IMR-90 (cell line): Measurements from ENCODE around the gene PIGH. TPM values are rescaled to one million over a fixed set of nuclear protein-coding genes. Genes with fewer than 3 reads are reported as not detected.

ENCODE experiments used
- ATAC-seq: fragments of 200-7000 bp; cut with Tn5 transposase; 2 replicates; pipeline ENCODE4 v1.9.1; 2020; ENCODE audit warnings: low read depth, mild to moderate bottlenecking, moderate library complexity
- BruUV-seq: library from RNA; stranded (reverse); fragments of 400-500 nt; replicated peaks from 2 replicates; lab custom pipeline; 2021; lab: Mats Ljungman, UMichigan
- CTCF ChIA-PET: fragments of 300-600 bp; formaldehyde crosslinking; extraction: SDS; loops from one replicate; lab custom pipeline; 2021; ENCODE audit warnings: antibody characterized with exemption; lab: Yijun Ruan, JAX
- POLR2A ChIA-PET: fragments of 300-600 bp; sonication (Branson Sonifier 250); formaldehyde crosslinking; loops from one replicate; lab custom pipeline; 2022; ENCODE audit warnings: antibody characterized with exemption; ENCODE audit not compliant: unreplicated experiment; lab: Charles Lee
- DNase-seq: peaks from one replicate; pipeline ENCODE4 v3.0.0; 2013
- H2AFZ ChIP-seq: replicated peaks from 2 replicates; pipeline ENCODE3; 2013; ENCODE audit warnings: low read length, mild to moderate bottlenecking; ENCODE audit not compliant: poor library complexity
- H2AK5ac ChIP-seq: 2 replicates; pipeline ENCODE4 v1.6.1; 2013; ENCODE audit warnings: low read depth, low read length, inconsistent platforms
- H2AK9ac ChIP-seq: replicated peaks from 2 replicates; pipeline ENCODE3; 2013; ENCODE audit warnings: mild to moderate bottlenecking, low read depth, low read length, moderate library complexity; ENCODE audit not compliant: poor library complexity
- H2BK120ac ChIP-seq: 2 replicates; pipeline ENCODE4 v1.6.1; 2013; ENCODE audit warnings: low read depth, low read length, inconsistent platforms
- H2BK15ac ChIP-seq: 3 replicates; pipeline ENCODE4 v1.6.1; 2013; ENCODE audit warnings: low read depth, low read length, inconsistent platforms
- H2BK20ac ChIP-seq: 2 replicates; pipeline ENCODE4 v1.6.1; 2013; ENCODE audit warnings: low read depth, mild to moderate bottlenecking, inconsistent platforms, low read length, moderate library complexity
- H2BK5ac ChIP-seq: 2 replicates; pipeline ENCODE4 v1.6.1; 2013; ENCODE audit warnings: mild to moderate bottlenecking, low read depth, low read length, inconsistent platforms; ENCODE audit not compliant: poor library complexity, severe bottlenecking
- H3K14ac ChIP-seq: replicated peaks from 2 replicates; pipeline ENCODE4 v1.6.1; 2013; ENCODE audit warnings: low read depth, low read length, inconsistent platforms
- H3K18ac ChIP-seq: 2 replicates; pipeline ENCODE4 v1.6.1; 2013; ENCODE audit warnings: low read depth, low read length, control low read depth
- H3K23ac ChIP-seq: 2 replicates; pipeline ENCODE4 v1.6.1; 2013; ENCODE audit warnings: low read depth, low read length, inconsistent platforms
- H3K27ac ChIP-seq: 2 replicates; pipeline ENCODE4 v1.5.1; 2013; ENCODE audit warnings: mild to moderate bottlenecking, control low read depth, low read length; ENCODE audit not compliant: insufficient read depth
- H3K27me3 ChIP-seq: 2 replicates; pipeline ENCODE4 v1.6.1; 2013; ENCODE audit warnings: low read length; ENCODE audit not compliant: control insufficient read depth, insufficient read depth
- H3K36me3 ChIP-seq: 2 replicates; pipeline ENCODE4 v1.6.1; 2013; ENCODE audit warnings: low read length, mixed read lengths; ENCODE audit not compliant: control insufficient read depth, insufficient read depth
- H3K4ac ChIP-seq: 2 replicates; pipeline ENCODE4 v1.6.1; 2013; ENCODE audit warnings: low read depth, low read length, inconsistent platforms
- H3K4me1 ChIP-seq: 2 replicates; pipeline ENCODE4 v1.6.1; 2013; ENCODE audit warnings: low read length, mixed read lengths; ENCODE audit not compliant: control insufficient read depth, insufficient read depth
- H3K4me2 ChIP-seq: 2 replicates; pipeline ENCODE4 v1.6.1; 2013; ENCODE audit warnings: low read depth, mild to moderate bottlenecking, control low read depth, low read length, moderate library complexity
- H3K4me3 ChIP-seq: 2 replicates; pipeline ENCODE4 v1.5.1; 2013; ENCODE audit warnings: low read depth, mild to moderate bottlenecking, control low read depth, low read length, moderate library complexity; ENCODE audit not compliant: insufficient read depth
- H3K56ac ChIP-seq: 2 replicates; pipeline ENCODE4 v1.6.1; 2013; ENCODE audit warnings: low read length, inconsistent platforms; ENCODE audit not compliant: insufficient read depth; ENCODE audit errors: extremely low read depth
- H3K79me1 ChIP-seq, 2 experiments: 2 replicates each; pipeline ENCODE4 v1.6.1; 2013; ENCODE audit warnings: low read length in 2 of 2, inconsistent platforms in 1 of 2, low read depth in 1 of 2
- H3K9ac ChIP-seq: 2 replicates; pipeline ENCODE4 v1.6.1; 2013; ENCODE audit warnings: low read depth, low read length, control low read depth
- H3K9me1 ChIP-seq: 2 replicates; pipeline ENCODE4 v1.6.1; 2013; ENCODE audit warnings: low read length, inconsistent platforms; ENCODE audit not compliant: insufficient read depth
- H3K9me3 ChIP-seq: 2 replicates; pipeline ENCODE4 v1.6.1; 2013; ENCODE audit warnings: low read length; ENCODE audit not compliant: control insufficient read depth, insufficient read depth
- H4K20me1 ChIP-seq: 2 replicates; pipeline ENCODE4 v1.6.1; 2013; ENCODE audit warnings: low read length, inconsistent platforms; ENCODE audit not compliant: insufficient read depth
- H4K5ac ChIP-seq: 2 replicates; pipeline ENCODE4 v1.6.1; 2013; ENCODE audit warnings: mild to moderate bottlenecking, low read depth, low read length, control low read depth
- H4K8ac ChIP-seq, 2 experiments: 2 replicates each; pipeline ENCODE4 v1.6.1; 2013; ENCODE audit warnings: low read depth in 2 of 2, low read length in 2 of 2, control low read depth in 1 of 2, inconsistent platforms in 1 of 2
- H4K91ac ChIP-seq: 2 replicates; pipeline ENCODE4 v1.6.1; 2013; ENCODE audit warnings: low read depth, low read length, inconsistent platforms; ENCODE audit not compliant: insufficient read depth
- CHD1 ChIP-seq: IDR thresholded peaks from 2 replicates; pipeline ENCODE4 v1.6.1; 2012; ENCODE audit warnings: low read depth, low read length, improper control_type of control experiment
- ELK1 ChIP-seq: fragments of 150-350 bp; IDR thresholded peaks from 2 replicates; pipeline ENCODE4 v1.6.1; 2016; ENCODE audit warnings: low read depth, mild to moderate bottlenecking, low read length, moderate library complexity, borderline replicate concordance
- FOS ChIP-seq: fragments of 150-350 bp; IDR thresholded peaks from 2 replicates; pipeline ENCODE4 v1.6.1; 2016; ENCODE audit warnings: low read depth, low read length
- MAFK ChIP-seq: IDR thresholded peaks from 2 replicates; pipeline ENCODE4 v1.6.1; 2012; ENCODE audit warnings: low read depth, low read length, improper control_type of control experiment
- MAZ ChIP-seq: IDR thresholded peaks from 2 replicates; pipeline ENCODE4 v1.6.1; 2012; ENCODE audit warnings: low read depth, mild to moderate bottlenecking, low read length, improper control_type of control experiment, moderate library complexity, borderline replicate concordance
- POLR2A ChIP-seq: IDR thresholded peaks from 2 replicates; pipeline ENCODE4 v1.6.1; 2012; ENCODE audit warnings: mild to moderate bottlenecking, low read depth, low read length
- RAD21 ChIP-seq: IDR thresholded peaks from 2 replicates; pipeline ENCODE4 v1.6.1; 2012; ENCODE audit warnings: low read length, improper control_type of control experiment
- RCOR1 ChIP-seq: IDR thresholded peaks from 2 replicates; pipeline ENCODE4 v1.6.1; 2012; ENCODE audit warnings: mild to moderate bottlenecking, low read length, improper control_type of control experiment; ENCODE audit not compliant: insufficient replicate concordance
- RFX5 ChIP-seq: IDR thresholded peaks from 2 replicates; pipeline ENCODE4 v1.8.0; 2012; ENCODE audit warnings: low read depth, mild to moderate bottlenecking, low read length, moderate library complexity
- SMC3 ChIP-seq: fragments of 150-350 bp; IDR thresholded peaks from 2 replicates; pipeline ENCODE4 v1.6.1; 2016; ENCODE audit warnings: low read depth, mild to moderate bottlenecking, antibody characterized with exemption, low read length, moderate library complexity
- WGBS, 2 experiments: methylation state at CpG; one replicate each; pipeline versions ENCODE4 v1.1.5 to v1.1.7; 2013; ENCODE audit warnings: missing lambda C conversion rate in 2 of 2; ENCODE audit not compliant: insufficient read length in 1 of 2; ENCODE audit errors: extremely low coverage in 2 of 2; 5-methylcytosine and 5-hydroxymethylcytosine counted together
- dilution Hi-C: fragments of 300-500 bp; cut with HindIII; formaldehyde crosslinking; loops from one replicate; pipeline ENCODE4 v1.14.3; 2018; ENCODE audit warnings: low sequenced_read_pairs; ENCODE audit not compliant: unreplicated experiment
- in situ Hi-C: fragments of 300-500 bp; cut with MboI; formaldehyde crosslinking; loops from 3 replicates; pipeline ENCODE4 v1.14.3; 2019; ENCODE audit warnings: low sequenced_read_pairs, inconsistent platforms, mixed read lengths
- intact Hi-C: fragments of 100-400 bp; cut with micrococcal nuclease; formaldehyde crosslinking; loops from 2 replicates; pipeline ENCODE4 v1.10.0; 2022
- polyA plus RNA-seq, 3 experiments: library from polyadenylated mRNA; depleted of rRNA; stranded (reverse); fragments of >200 nt; gene quantifications; 2 replicates each; pipeline ENCODE4 v1.2.3, GENCODE V29; 2012; ENCODE audit warnings: low replicate concordance in 1 of 3
- total RNA-seq: library from RNA; depleted of rRNA; stranded (reverse); fragments of >200 nt; gene quantifications from 2 replicates; pipeline ENCODE4 v1.2.3, GENCODE V29; 2012

Gene PIGH
- total and polyA plus RNA-seq, 2 of the 4 experiments (the other 2 are of a cell fraction): 7.9 to 13.5 TPM

GRCh38 chr14:67586369-67586768 is 13.7 kb downstream of the PIGH start:
- dilution Hi-C loops: no loop called here
- Histone ChIP-seq H2BK5ac (no peak overlapping the region), H2BK120ac (no peak overlapping the region), H4K8ac (no peak overlapping the region), H3K9ac (no peak overlapping the region), H4K5ac (no peak overlapping the region), H3K27me3 (no peaks in the 10 kb centered on the region), H3K4me3 (no peak overlapping the region), H3K27ac (no peak overlapping the region), H3K9me1 (no peaks in the 10 kb centered on the region), H2AFZ (no peak overlapping the region), H3K4ac (no peak overlapping the region), H3K4me1 (no peaks in the 10 kb centered on the region), H2BK15ac (no peak overlapping the region), H2AK9ac (no peak overlapping the region), H3K4me2 (no peak overlapping the region), H2BK20ac (no peak overlapping the region), H3K9me3 (no peaks in the 10 kb centered on the region), H4K91ac (no peak overlapping the region), H3K18ac (no peak overlapping the region), H4K20me1 (no peaks in the 10 kb centered on the region), H3K23ac (no peak overlapping the region), H3K36me3 (peaks cover 5% of the 10 kb centered on the region), H2AK5ac (no peak overlapping the region), H3K79me1 (no peaks in the 10 kb centered on the region), H3K56ac (no peak overlapping the region), H3K14ac (no peak overlapping the region)
- DNase-seq (no peak), ATAC-seq (no peak)
- CTCF ChIA-PET: interaction anchor here (5.8 kb wide), 1 partner anchor 118 kb away, joined by 38 read pairs; no protein-coding TSS in a partner anchor
- in situ Hi-C loops: loop anchor here (5.0 kb wide), 1 partner anchor 116 kb away; the partner anchor contains the start of gene RDH12
- intact Hi-C loops: no loop called here
- 80% methylated on average over 1 of the region's 4 CpGs; no CpG with 5 or more reads in 1 of the 2 experiments for WGBS, 2 experiments
- BruUV-seq: no TSS peak
- TF ChIP-seq RFX5: no peak
- TF ChIP-seq ELK1: no peak
- no peak for TF ChIP-seq MAZ
- no peak for TF ChIP-seq POLR2A
- no peak for TF ChIP-seq MAFK
- TF ChIP-seq CHD1: no peak
- TF ChIP-seq RCOR1: no peak
- TF ChIP-seq FOS: no peak
- no peak for TF ChIP-seq SMC3
- no peak for TF ChIP-seq RAD21
- POLR2A ChIA-PET: no interaction called here
